OCI-LY7 (cell line): ENCODE results near the gene SENP1. TPM values are rescaled to one million over a fixed set of nuclear protein-coding genes. Genes with fewer than 3 reads are reported as not detected.

ENCODE experiments used
- BruUV-seq: library from RNA; stranded (reverse); fragments of 400-500 nt; replicated peaks from 2 replicates; lab custom pipeline; 2021; lab: Mats Ljungman, UMichigan
- CTCF ChIA-PET: fragments of 300-600 bp; sonication (Branson Sonifier 250); formaldehyde crosslinking; loops from one replicate; lab custom pipeline; 2022; ENCODE audit warnings: antibody characterized with exemption; ENCODE audit not compliant: unreplicated experiment; lab: Charles Lee
- POLR2A ChIA-PET: fragments of 300-600 bp; sonication (Branson Sonifier 250); formaldehyde crosslinking; loops from one replicate; lab custom pipeline; 2022; ENCODE audit warnings: antibody characterized with exemption; lab: Charles Lee
- DNase-seq: peaks from one replicate; pipeline ENCODE4 v3.0.0-alpha.2; 2015; ENCODE audit warnings: low spot score
- H2AFZ ChIP-seq: fragments of 200-600 bp; sonication (generic), shearing (Covaris generic); 2 replicates; pipeline ENCODE4 v1.6.1; 2014; ENCODE audit warnings: mild to moderate bottlenecking, antibody characterized with exemption, low read length, moderate library complexity
- H3K27ac ChIP-seq: fragments of 200-600 bp; sonication (generic); 2 replicates; pipeline ENCODE4 v1.5.1; 2014; ENCODE audit warnings: mixed run types, low read depth, mild to moderate bottlenecking, moderate library complexity, low read length, inconsistent platforms; ENCODE audit not compliant: poor library complexity, severe bottlenecking
- H3K36me3 ChIP-seq: fragments of 200-600 bp; sonication (generic); 2 replicates; pipeline ENCODE4 v1.6.1; 2014; ENCODE audit warnings: mild to moderate bottlenecking, antibody characterized with exemption, low read length, moderate library complexity, mixed read lengths; ENCODE audit not compliant: insufficient read depth
- H3K4me1 ChIP-seq: fragments of 200-600 bp; sonication (generic); 2 replicates; pipeline ENCODE4 v1.5.1; 2014; ENCODE audit warnings: mild to moderate bottlenecking, low read length; ENCODE audit not compliant: insufficient read depth, poor library complexity, severe bottlenecking
- H3K4me2 ChIP-seq: fragments of 200-600 bp; sonication (generic); 2 replicates; pipeline ENCODE4 v1.6.1; 2014; ENCODE audit warnings: mild to moderate bottlenecking, low read length
- H3K4me3 ChIP-seq: fragments of 200-600 bp; sonication (generic); 2 replicates; pipeline ENCODE4 v1.5.1; 2014; ENCODE audit warnings: mild to moderate bottlenecking, low read depth, low read length; ENCODE audit not compliant: poor library complexity, severe bottlenecking
- H3K79me2 ChIP-seq: fragments of 200-600 bp; sonication (generic); 2 replicates; pipeline ENCODE4 v1.6.1; 2016; ENCODE audit warnings: low read depth, mild to moderate bottlenecking, low read length, moderate library complexity, mixed read lengths; ENCODE audit not compliant: insufficient read depth
- H3K9me2 ChIP-seq: fragments of 200-600 bp; sonication (generic); 2 replicates; pipeline ENCODE4 v1.6.1; 2016; ENCODE audit warnings: mild to moderate bottlenecking, low read length, mixed read lengths; ENCODE audit not compliant: insufficient read depth
- H3K9me3 ChIP-seq: fragments of 200-600 bp; sonication (generic); 2 replicates; pipeline ENCODE4 v1.6.1; 2014; ENCODE audit warnings: mild to moderate bottlenecking, mixed run types, low read length, mixed read lengths
- H4K20me1 ChIP-seq: fragments of 200-600 bp; sonication (generic); 2 replicates; pipeline ENCODE4 v1.6.1; 2014; ENCODE audit warnings: mild to moderate bottlenecking, antibody characterized with exemption, low read length, moderate library complexity, mixed read lengths; ENCODE audit not compliant: insufficient read depth
- EZH2phosphoT487 ChIP-seq: fragments of 200-600 bp; sonication (generic); IDR thresholded peaks from 2 replicates; pipeline ENCODE4 v1.6.1; 2018; ENCODE audit warnings: low read depth, borderline replicate concordance, mild to moderate bottlenecking, mixed run types, antibody characterized with exemption, low read length, moderate library complexity, mixed read lengths
- intact Hi-C: fragments of 100-400 bp; cut with micrococcal nuclease; formaldehyde crosslinking; loops from one replicate; pipeline ENCODE4 v1.10.0; 2022; ENCODE audit not compliant: unreplicated experiment
- total RNA-seq, 2 experiments: library from RNA; depleted of rRNA in 1 of 2; stranded (reverse); fragments of >200 nt in 1 of 2; shearing (Covaris generic) in 1 of 2; gene quantifications; 2 replicates each; pipeline ENCODE4 v1.2.3, GENCODE V29; 2014 to 2022
- TF ChIP-seq, protein P1 (sequence below): fragments of 200-600 bp; sonication (generic); conservative IDR thresholded peaks from 2 replicates; pipeline ENCODE4 v1.5.1; 2014; ENCODE audit warnings: mild to moderate bottlenecking, antibody characterized with exemption, low read length, moderate library complexity, mixed read lengths

Gene SENP1
- total RNA-seq, 2 experiments from 2014 or later = 48.3 to 54.7 TPM

DNA sequence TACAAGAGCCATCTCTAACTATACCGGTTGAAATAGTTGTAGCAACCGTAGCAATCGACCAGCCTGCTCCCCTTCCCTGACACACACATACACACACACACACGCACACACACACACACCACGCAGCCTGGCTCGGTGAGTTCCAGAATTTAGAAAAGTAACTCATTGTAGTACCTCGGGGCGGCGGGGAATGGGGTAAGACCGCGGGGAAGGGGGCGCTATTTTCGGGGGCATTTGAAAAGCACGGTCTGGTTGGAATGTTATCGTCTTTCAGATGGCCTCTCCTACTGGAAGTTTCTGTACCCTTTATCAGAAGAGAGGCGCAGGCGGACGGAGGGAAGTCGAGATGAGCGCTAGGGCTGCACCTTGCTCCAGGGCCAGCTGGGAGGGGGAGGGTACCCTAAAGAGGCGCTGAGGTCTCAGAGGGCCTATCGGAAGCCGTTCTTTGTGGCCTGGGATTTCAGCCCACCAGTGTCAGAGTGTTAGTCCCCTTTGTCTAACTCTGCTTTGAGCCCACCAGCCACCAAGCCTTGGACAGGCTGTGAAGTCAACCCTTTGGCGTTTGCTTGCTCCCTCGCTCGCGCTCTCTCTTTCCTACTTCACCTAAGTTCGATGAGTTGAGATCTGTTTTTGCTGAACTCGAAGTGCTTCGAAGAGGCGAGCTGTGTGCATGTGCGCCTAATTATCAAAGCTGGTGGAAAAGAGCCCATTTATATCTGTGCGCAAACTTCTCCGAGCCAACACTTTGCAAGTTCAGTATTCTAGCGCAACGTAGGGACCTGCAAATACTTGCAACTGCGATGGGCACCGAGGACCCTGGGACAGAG is 102.4 kb downstream of the SENP1 start:
- no peak overlapping the region for H2AFZ ChIP-seq
- H3K4me1 ChIP-seq = no peaks in the 10 kb centered on the region
- POLR2A ChIA-PET = no interaction called here
- intact Hi-C loops = no loop called here
- H3K79me2 ChIP-seq = no peaks in the 10 kb centered on the region
- no peak for DNase-seq
- TF ChIP-seq, protein P1, sequence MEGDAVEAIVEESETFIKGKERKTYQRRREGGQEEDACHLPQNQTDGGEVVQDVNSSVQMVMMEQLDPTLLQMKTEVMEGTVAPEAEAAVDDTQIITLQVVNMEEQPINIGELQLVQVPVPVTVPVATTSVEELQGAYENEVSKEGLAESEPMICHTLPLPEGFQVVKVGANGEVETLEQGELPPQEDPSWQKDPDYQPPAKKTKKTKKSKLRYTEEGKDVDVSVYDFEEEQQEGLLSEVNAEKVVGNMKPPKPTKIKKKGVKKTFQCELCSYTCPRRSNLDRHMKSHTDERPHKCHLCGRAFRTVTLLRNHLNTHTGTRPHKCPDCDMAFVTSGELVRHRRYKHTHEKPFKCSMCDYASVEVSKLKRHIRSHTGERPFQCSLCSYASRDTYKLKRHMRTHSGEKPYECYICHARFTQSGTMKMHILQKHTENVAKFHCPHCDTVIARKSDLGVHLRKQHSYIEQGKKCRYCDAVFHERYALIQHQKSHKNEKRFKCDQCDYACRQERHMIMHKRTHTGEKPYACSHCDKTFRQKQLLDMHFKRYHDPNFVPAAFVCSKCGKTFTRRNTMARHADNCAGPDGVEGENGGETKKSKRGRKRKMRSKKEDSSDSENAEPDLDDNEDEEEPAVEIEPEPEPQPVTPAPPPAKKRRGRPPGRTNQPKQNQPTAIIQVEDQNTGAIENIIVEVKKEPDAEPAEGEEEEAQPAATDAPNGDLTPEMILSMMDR = peak; percentile 31; the same call in 1 of the 2 replicates
- TF ChIP-seq EZH2phosphoT487 = no peak
- H3K4me3 ChIP-seq = no peak overlapping the region
- H3K9me2 ChIP-seq = no peaks in the 10 kb centered on the region
- H3K36me3 ChIP-seq = no peaks in the 10 kb centered on the region
- CTCF ChIA-PET = no interaction called here
- no peaks in the 10 kb centered on the region for H4K20me1 ChIP-seq
- H3K4me2 ChIP-seq = no peak overlapping the region
- H3K27ac ChIP-seq = no peak overlapping the region
- BruUV-seq = no TSS peak
- no peaks in the 10 kb centered on the region for H3K9me3 ChIP-seq

DNA sequence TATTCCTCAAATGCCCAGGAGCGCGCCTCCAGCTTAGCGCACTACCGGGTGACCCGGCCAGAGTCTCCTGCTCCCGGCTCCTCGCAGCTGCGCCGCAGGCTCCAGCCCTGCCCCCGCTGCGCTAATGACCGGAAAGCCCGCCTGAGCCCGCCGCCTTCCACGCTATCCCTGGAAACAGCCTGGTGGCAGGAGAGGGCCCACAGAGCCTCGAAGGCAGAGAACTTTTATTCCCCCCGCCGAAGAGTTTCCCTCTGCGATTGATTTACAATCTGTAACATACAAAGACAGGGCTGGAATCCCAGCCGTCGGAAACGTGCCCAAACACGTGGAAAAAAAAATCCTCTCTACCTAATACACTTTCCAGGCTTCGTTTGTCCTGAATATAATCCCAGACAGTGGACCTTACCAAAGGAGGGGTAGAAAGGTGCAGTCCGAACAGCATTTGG is 103.1 kb downstream of the SENP1 start:
- POLR2A ChIA-PET = no interaction called here
- TF ChIP-seq, protein P1 = no peak
- no peak for TF ChIP-seq EZH2phosphoT487
- Histone ChIP-seq H3K9me3 (no peaks in the 10 kb centered on the region), H3K4me3 (no peak overlapping the region), H2AFZ (no peak overlapping the region), H3K27ac (no peak overlapping the region), H3K9me2 (no peaks in the 10 kb centered on the region), H3K79me2 (no peaks in the 10 kb centered on the region), H3K4me1 (no peaks in the 10 kb centered on the region), H3K4me2 (no peak overlapping the region), H4K20me1 (no peaks in the 10 kb centered on the region), H3K36me3 (no peaks in the 10 kb centered on the region)
- no TSS peak for BruUV-seq
- CTCF ChIA-PET = no interaction called here
- intact Hi-C loops = no loop called here
- no peak for DNase-seq

DNA sequence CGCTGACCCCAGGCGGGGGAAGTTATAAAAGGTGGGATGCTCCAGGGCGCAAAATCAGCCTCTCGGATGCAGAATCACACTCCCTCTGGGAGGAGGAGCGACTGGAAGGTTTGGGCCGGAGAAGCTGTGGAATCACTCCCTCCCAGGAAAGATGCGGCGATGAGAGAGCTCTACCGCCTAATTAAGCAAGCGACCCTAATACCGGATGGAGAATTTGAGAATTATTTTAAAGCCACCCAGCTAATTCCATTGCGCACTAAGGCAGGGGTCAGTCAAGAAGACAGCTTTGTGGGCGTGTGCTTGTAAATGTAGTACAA is 103.5 kb downstream of the SENP1 start:
- no peak overlapping the region for H2AFZ ChIP-seq

More for the DNA sequence above, 103.5 kb downstream of the SENP1 start:
- H3K4me3 ChIP-seq = no peak overlapping the region
- DNase-seq = no peak
- no peaks in the 10 kb centered on the region for H3K36me3 ChIP-seq
- H4K20me1 ChIP-seq = no peaks in the 10 kb centered on the region
- H3K9me3 ChIP-seq = no peaks in the 10 kb centered on the region
- ChIA-PET POLR2A (no interaction called here), CTCF (no interaction called here)
- no peaks in the 10 kb centered on the region for H3K4me1 ChIP-seq
- H3K4me2 ChIP-seq = no peak overlapping the region
- H3K27ac ChIP-seq = no peak overlapping the region
- BruUV-seq = no TSS peak
- H3K9me2 ChIP-seq = no peaks in the 10 kb centered on the region
- TF ChIP-seq EZH2phosphoT487 = no peak
- intact Hi-C loops = no loop called here
- no peaks in the 10 kb centered on the region for H3K79me2 ChIP-seq
